Panc1 (cell line): ENCODE measurements around the gene AGPAT3. TPM values are rescaled to one million over a fixed set of nuclear protein-coding genes. Genes with fewer than 3 reads are reported as not detected.

Source experiments
- ATAC-seq: fragments of 200-7000 bp; cut with Tn5 transposase; 2 replicates; pipeline ENCODE4 v1.9.1; 2020; ENCODE audit warnings: mild to moderate bottlenecking, moderate library complexity
- BruUV-seq: library from RNA; stranded (reverse); fragments of 400-500 nt; replicated peaks from 2 replicates; lab custom pipeline; 2021; lab: Mats Ljungman, UMichigan
- CTCF ChIA-PET: fragments of 300-600 bp; sonication (Branson Sonifier 250); formaldehyde crosslinking; loops from one replicate; lab custom pipeline; 2022; ENCODE audit warnings: antibody characterized with exemption; lab: Charles Lee
- POLR2A ChIA-PET: fragments of 300-600 bp; sonication (Branson Sonifier 250); formaldehyde crosslinking; loops from one replicate; lab custom pipeline; 2022; ENCODE audit warnings: antibody characterized with exemption; lab: Charles Lee
- DNase-seq: peaks from one replicate; pipeline ENCODE4 v3.0.0-alpha.2; 2010; ENCODE audit warnings: low read depth, low spot score
- H3K27ac ChIP-seq: 2 replicates; pipeline ENCODE4 v1.5.1; 2011; ENCODE audit warnings: mild to moderate bottlenecking, low read length, inconsistent platforms
- H3K27me3 ChIP-seq: fragments of 200-500 bp; sonication (Bioruptor generic); 2 replicates; pipeline ENCODE4 v1.6.0; 2014; ENCODE audit warnings: low read length, inconsistent platforms; ENCODE audit not compliant: control insufficient read depth, insufficient read depth
- H3K36me3 ChIP-seq: fragments of 200-500 bp; sonication (Bioruptor generic); 2 replicates; pipeline ENCODE4 v1.5.1; 2014; ENCODE audit warnings: inconsistent platforms, mild to moderate bottlenecking, low read length, moderate library complexity; ENCODE audit not compliant: control insufficient read depth, insufficient read depth
- H3K4me1 ChIP-seq: 2 replicates; pipeline ENCODE4 v1.5.1; 2011; ENCODE audit warnings: inconsistent platforms, mild to moderate bottlenecking, low read length, moderate library complexity; ENCODE audit not compliant: control insufficient read depth, insufficient read depth
- H3K4me3 ChIP-seq, 2 experiments: 2 replicates each; pipeline ENCODE4 v1.5.1; 2011 to 2012; ENCODE audit warnings: low read depth in 2 of 2, low read length in 2 of 2, mild to moderate bottlenecking in 2 of 2, inconsistent platforms in 1 of 2, moderate library complexity in 1 of 2
- H3K9me3 ChIP-seq: fragments of 200-500 bp; sonication (Bioruptor generic); 2 replicates; pipeline ENCODE4 v1.5.1; 2014; ENCODE audit warnings: low read depth, mild to moderate bottlenecking, inconsistent platforms, low read length, moderate library complexity; ENCODE audit not compliant: control insufficient read depth, insufficient read depth
- CTCF ChIP-seq: fragments of 450-650 bp; IDR thresholded peaks from 2 replicates; pipeline ENCODE4 v1.5.1; 2017; ENCODE audit warnings: mild to moderate bottlenecking
- POLR2AphosphoS5 ChIP-seq: IDR thresholded peaks from 2 replicates; pipeline ENCODE4 v1.6.1; 2012; ENCODE audit warnings: mild to moderate bottlenecking, low read depth, low read length, moderate library complexity
- SIN3A ChIP-seq: IDR thresholded peaks from 2 replicates; pipeline ENCODE4 v1.6.1; 2012; ENCODE audit warnings: low read depth, mild to moderate bottlenecking, low read length, moderate library complexity, borderline replicate concordance; ENCODE audit not compliant: insufficient read depth
- TCF7L2 ChIP-seq: IDR thresholded peaks from 2 replicates; pipeline ENCODE4 v1.6.1; 2011; ENCODE audit warnings: mild to moderate bottlenecking, low read depth, low read length, inconsistent platforms
- in situ Hi-C: cut with HindIII; loops from 2 replicates; pipeline ENCODE4 v1.10.0; 2016; ENCODE audit warnings: low sequenced_read_pairs, low pct_unique_long_range_greater_than_20kb
- intact Hi-C: fragments of 100-400 bp; cut with micrococcal nuclease; formaldehyde crosslinking; loops from one replicate; pipeline ENCODE4 v1.10.0; 2022; ENCODE audit not compliant: unreplicated experiment
- total RNA-seq: library from RNA; stranded (reverse); gene quantifications from one replicate; pipeline ENCODE4 v1.2.1, GENCODE V29; 2021; ENCODE audit not compliant: unreplicated experiment
- TF ChIP-seq, protein P1 (sequence below), 2 experiments: IDR thresholded peaks; 2 replicates each; pipeline ENCODE4 v1.6.1; 2011 to 2012; ENCODE audit warnings: low read depth in 2 of 2, control low read depth in 1 of 2, low read length in 1 of 2, mild to moderate bottlenecking in 1 of 2, moderate library complexity in 1 of 2; ENCODE audit not compliant: insufficient read depth in 1 of 2

The AGPAT3 gene
- total RNA-seq, 1 experiment from 2014 or later, result 40.1 TPM

DNA sequence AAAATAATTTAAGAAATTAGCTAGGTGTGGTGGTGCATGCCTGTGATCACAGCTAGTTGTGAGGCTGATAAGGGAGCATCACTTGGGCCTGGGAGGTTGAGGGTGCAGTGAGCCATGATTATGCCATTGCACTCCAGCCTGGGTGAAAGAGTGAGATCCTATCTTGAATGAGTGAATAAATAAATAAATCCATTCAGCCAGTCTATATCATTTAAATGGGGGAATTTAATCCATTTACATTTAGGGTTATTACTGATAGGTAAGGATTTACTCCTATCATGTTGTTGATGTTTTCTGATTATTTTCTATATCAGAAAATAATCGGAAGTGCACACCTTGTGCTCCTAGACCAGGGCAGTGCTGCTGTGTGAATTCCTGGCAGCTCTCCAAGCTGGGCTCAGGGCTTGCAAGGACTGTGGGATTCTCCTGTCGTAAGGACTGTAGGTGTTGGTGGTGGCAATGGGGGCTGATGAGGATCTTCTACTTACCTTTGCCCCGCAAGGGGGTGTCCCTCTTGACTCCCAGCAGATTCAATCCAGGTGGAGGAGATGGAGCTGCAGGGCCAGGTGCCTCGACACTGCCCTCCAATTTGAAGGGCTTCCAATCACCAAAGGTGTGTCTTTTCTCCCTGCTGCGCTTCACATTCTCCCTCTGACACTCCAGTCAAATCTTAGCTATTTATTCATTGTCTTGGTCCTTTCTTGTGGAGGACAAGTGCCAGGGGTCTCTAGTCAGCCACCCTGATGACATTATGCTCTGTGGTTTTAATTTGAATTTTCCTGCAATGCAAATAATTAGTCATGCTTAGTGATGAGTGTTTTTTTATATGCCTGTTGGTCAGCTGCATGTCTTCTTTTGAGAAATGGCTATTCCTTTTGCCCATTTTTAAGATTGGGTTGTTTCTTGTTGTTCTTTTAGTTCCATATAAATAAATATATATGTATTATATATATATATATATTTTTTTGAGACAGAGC, 133.0 kb downstream of the AGPAT3 start:
- Histone ChIP-seq H3K4me3 (no peak overlapping the region), H3K27ac (no peak overlapping the region), H3K27me3 (no peaks in the 10 kb centered on the region), H3K36me3 (no peaks in the 10 kb centered on the region), H3K4me1 (no peaks in the 10 kb centered on the region), H3K9me3 (no peaks in the 10 kb centered on the region)
- in situ Hi-C loops, result no loop called here
- BruUV-seq, result no TSS peak
- ATAC-seq, result no peak
- no peak for TF ChIP-seq CTCF
- TF ChIP-seq, protein P1, sequence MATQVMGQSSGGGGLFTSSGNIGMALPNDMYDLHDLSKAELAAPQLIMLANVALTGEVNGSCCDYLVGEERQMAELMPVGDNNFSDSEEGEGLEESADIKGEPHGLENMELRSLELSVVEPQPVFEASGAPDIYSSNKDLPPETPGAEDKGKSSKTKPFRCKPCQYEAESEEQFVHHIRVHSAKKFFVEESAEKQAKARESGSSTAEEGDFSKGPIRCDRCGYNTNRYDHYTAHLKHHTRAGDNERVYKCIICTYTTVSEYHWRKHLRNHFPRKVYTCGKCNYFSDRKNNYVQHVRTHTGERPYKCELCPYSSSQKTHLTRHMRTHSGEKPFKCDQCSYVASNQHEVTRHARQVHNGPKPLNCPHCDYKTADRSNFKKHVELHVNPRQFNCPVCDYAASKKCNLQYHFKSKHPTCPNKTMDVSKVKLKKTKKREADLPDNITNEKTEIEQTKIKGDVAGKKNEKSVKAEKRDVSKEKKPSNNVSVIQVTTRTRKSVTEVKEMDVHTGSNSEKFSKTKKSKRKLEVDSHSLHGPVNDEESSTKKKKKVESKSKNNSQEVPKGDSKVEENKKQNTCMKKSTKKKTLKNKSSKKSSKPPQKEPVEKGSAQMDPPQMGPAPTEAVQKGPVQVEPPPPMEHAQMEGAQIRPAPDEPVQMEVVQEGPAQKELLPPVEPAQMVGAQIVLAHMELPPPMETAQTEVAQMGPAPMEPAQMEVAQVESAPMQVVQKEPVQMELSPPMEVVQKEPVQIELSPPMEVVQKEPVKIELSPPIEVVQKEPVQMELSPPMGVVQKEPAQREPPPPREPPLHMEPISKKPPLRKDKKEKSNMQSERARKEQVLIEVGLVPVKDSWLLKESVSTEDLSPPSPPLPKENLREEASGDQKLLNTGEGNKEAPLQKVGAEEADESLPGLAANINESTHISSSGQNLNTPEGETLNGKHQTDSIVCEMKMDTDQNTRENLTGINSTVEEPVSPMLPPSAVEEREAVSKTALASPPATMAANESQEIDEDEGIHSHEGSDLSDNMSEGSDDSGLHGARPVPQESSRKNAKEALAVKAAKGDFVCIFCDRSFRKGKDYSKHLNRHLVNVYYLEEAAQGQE (IDR thresholded peaks at IDR 0.05; ENCODE audit: insufficient read depth in 1 of 2, low read depth in 2 of 2, low read length in 1 of 2), result no peak
- no peak for TF ChIP-seq POLR2AphosphoS5
- no peak for TF ChIP-seq SIN3A
- TF ChIP-seq TCF7L2, result no peak
- DNase-seq, result no peak
- intact Hi-C loops, result no loop called here
- ChIA-PET CTCF (no interaction called here), POLR2A (no interaction called here)

DNA sequence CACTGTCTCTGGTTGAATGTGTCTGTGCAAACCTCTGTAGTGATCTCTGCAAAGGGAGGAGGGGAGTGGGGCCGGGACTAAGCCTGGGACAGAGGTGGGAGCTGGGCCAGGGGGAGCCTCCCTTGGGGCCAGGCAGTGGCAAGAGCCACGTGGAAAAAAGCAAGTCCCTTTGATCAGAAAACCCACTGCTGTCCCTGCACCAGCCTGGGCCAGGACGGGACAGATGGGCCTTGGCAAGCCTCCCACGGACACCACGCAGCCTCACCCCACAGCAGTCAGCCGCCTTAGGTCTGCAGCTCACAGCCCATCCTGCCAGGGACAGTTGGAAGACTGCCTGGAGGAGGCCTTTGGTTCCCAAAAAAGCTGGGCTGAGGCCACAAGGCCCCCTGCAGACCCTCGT, 135.3 kb downstream of the AGPAT3 start:
- no peak for TF ChIP-seq POLR2AphosphoS5
- TF ChIP-seq TCF7L2, result no peak
- no peak for TF ChIP-seq CTCF
- TF ChIP-seq, protein P1 (IDR thresholded peaks at IDR 0.05; ENCODE audit: insufficient read depth in 1 of 2, low read depth in 2 of 2, low read length in 1 of 2), result no peak
- TF ChIP-seq SIN3A, result no peak
- H3K36me3 ChIP-seq, result no peaks in the 10 kb centered on the region
- no peak overlapping the region for H3K27ac ChIP-seq
- in situ Hi-C loops (no loop called here), intact Hi-C loops (no loop called here)
- no peak overlapping the region for H3K4me3 ChIP-seq
- H3K4me1 ChIP-seq, result no peaks in the 10 kb centered on the region
- no peak for ATAC-seq
- BruUV-seq, result no TSS peak
- no peaks in the 10 kb centered on the region for H3K27me3 ChIP-seq
- DNase-seq, result no peak
- ChIA-PET POLR2A (no interaction called here), CTCF (no interaction called here)
- H3K9me3 ChIP-seq, result no peaks in the 10 kb centered on the region
